ENCODE results near the gene TUBB6. TPM values are rescaled to one million over a fixed set of nuclear protein-coding genes. Genes with fewer than 3 reads are reported as not detected.

The TUBB6 gene
- total RNA-seq, 1 experiment from 2014 or later, result 240 TPM

- ChIA-PET POLR2A (no interaction called here), CTCF (interaction anchor here (1.0 kb wide), 1 partner anchor 20 kb away, joined by 3 read pairs; no protein-coding TSS in a partner anchor)
- no peak overlapping the region for H3K27ac Mint-ChIP-seq
- DNase-seq (ENCODE audit: low spot score) (no peak), ATAC-seq (no peak)
- no peak overlapping the region for H3K4me3 Mint-ChIP-seq
- H3K9me3 Mint-ChIP-seq, result no peaks in the 10 kb centered on the region
- TF ChIP-seq, protein P1, sequence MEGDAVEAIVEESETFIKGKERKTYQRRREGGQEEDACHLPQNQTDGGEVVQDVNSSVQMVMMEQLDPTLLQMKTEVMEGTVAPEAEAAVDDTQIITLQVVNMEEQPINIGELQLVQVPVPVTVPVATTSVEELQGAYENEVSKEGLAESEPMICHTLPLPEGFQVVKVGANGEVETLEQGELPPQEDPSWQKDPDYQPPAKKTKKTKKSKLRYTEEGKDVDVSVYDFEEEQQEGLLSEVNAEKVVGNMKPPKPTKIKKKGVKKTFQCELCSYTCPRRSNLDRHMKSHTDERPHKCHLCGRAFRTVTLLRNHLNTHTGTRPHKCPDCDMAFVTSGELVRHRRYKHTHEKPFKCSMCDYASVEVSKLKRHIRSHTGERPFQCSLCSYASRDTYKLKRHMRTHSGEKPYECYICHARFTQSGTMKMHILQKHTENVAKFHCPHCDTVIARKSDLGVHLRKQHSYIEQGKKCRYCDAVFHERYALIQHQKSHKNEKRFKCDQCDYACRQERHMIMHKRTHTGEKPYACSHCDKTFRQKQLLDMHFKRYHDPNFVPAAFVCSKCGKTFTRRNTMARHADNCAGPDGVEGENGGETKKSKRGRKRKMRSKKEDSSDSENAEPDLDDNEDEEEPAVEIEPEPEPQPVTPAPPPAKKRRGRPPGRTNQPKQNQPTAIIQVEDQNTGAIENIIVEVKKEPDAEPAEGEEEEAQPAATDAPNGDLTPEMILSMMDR (IDR thresholded peaks at IDR 0.05), result no peak
- TF ChIP-seq, protein P2, sequence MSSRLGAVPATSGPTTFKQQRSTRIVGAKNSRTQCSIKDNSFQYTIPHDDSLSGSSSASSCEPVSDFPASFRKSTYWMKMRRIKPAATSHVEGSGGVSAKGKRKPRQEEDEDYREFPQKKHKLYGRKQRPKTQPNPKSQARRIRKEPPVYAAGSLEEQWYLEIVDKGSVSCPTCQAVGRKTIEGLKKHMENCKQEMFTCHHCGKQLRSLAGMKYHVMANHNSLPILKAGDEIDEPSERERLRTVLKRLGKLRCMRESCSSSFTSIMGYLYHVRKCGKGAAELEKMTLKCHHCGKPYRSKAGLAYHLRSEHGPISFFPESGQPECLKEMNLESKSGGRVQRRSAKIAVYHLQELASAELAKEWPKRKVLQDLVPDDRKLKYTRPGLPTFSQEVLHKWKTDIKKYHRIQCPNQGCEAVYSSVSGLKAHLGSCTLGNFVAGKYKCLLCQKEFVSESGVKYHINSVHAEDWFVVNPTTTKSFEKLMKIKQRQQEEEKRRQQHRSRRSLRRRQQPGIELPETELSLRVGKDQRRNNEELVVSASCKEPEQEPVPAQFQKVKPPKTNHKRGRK (CRISPR knock-in tag; IDR thresholded peaks at IDR 0.05; ENCODE audit: borderline replicate concordance), result no peak
- TF ChIP-seq CREM (CRISPR knock-in tag; IDR thresholded peaks at IDR 0.05), result no peak
- no peak for TF ChIP-seq FOXK1 (CRISPR knock-in tag; IDR thresholded peaks at IDR 0.05)
- TF ChIP-seq ETV6 (CRISPR knock-in tag; IDR thresholded peaks at IDR 0.05), result no peak
- TF ChIP-seq CREB1 (CRISPR knock-in tag; IDR thresholded peaks at IDR 0.05), result no peak
- TF ChIP-seq, protein P3, sequence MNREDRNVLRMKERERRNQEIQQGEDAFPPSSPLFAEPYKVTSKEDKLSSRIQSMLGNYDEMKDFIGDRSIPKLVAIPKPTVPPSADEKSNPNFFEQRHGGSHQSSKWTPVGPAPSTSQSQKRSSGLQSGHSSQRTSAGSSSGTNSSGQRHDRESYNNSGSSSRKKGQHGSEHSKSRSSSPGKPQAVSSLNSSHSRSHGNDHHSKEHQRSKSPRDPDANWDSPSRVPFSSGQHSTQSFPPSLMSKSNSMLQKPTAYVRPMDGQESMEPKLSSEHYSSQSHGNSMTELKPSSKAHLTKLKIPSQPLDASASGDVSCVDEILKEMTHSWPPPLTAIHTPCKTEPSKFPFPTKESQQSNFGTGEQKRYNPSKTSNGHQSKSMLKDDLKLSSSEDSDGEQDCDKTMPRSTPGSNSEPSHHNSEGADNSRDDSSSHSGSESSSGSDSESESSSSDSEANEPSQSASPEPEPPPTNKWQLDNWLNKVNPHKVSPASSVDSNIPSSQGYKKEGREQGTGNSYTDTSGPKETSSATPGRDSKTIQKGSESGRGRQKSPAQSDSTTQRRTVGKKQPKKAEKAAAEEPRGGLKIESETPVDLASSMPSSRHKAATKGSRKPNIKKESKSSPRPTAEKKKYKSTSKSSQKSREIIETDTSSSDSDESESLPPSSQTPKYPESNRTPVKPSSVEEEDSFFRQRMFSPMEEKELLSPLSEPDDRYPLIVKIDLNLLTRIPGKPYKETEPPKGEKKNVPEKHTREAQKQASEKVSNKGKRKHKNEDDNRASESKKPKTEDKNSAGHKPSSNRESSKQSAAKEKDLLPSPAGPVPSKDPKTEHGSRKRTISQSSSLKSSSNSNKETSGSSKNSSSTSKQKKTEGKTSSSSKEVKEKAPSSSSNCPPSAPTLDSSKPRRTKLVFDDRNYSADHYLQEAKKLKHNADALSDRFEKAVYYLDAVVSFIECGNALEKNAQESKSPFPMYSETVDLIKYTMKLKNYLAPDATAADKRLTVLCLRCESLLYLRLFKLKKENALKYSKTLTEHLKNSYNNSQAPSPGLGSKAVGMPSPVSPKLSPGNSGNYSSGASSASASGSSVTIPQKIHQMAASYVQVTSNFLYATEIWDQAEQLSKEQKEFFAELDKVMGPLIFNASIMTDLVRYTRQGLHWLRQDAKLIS (CRISPR knock-in tag; IDR thresholded peaks at IDR 0.05; ENCODE audit: borderline replicate concordance), result no peak
- TF ChIP-seq ZNF671 (CRISPR knock-in tag; IDR thresholded peaks at IDR 0.05), result no peak
- no peak for TF ChIP-seq SMAD3 (CRISPR knock-in tag; IDR thresholded peaks at IDR 0.05; ENCODE audit: borderline replicate concordance)
- no peak for TF ChIP-seq USF2 (CRISPR knock-in tag; IDR thresholded peaks at IDR 0.05)
- TF ChIP-seq ESRRA (CRISPR knock-in tag; IDR thresholded peaks at IDR 0.05; ENCODE audit: borderline replicate concordance), result no peak
- no peak for TF ChIP-seq SMAD4 (CRISPR knock-in tag; IDR thresholded peaks at IDR 0.05)
- TF ChIP-seq ZNF317 (CRISPR knock-in tag; IDR thresholded peaks at IDR 0.05; ENCODE audit: borderline replicate concordance, low read depth), result no peak
- TF ChIP-seq ZNF416 (CRISPR knock-in tag; IDR thresholded peaks at IDR 0.05), result no peak
- no peaks in the 10 kb centered on the region for H3K27me3 Mint-ChIP-seq (ENCODE audit: low read depth)
- H3K36me3 Mint-ChIP-seq, result peaks cover 70% of the 10 kb centered on the region
- no peaks in the 10 kb centered on the region for H3K4me1 Mint-ChIP-seq
Observed at GRCh38 chr18:12347895-12348294, 39.9 kb downstream of the TUBB6 start.

- Mint-ChIP-seq H3K4me1 (no peaks in the 10 kb centered on the region), H3K4me3 (no peak overlapping the region), H3K27me3 (ENCODE audit: low read depth) (no peaks in the 10 kb centered on the region), H3K27ac (no peak overlapping the region), H3K9me3 (no peaks in the 10 kb centered on the region), H3K36me3 (peaks cover 65% of the 10 kb centered on the region)
- ChIA-PET POLR2A (no interaction called here), CTCF (no interaction called here)
- DNase-seq (ENCODE audit: low spot score) (no peak), ATAC-seq (no peak)
- TF ChIP-seq SMAD3 (CRISPR knock-in tag; IDR thresholded peaks at IDR 0.05; ENCODE audit: borderline replicate concordance) (no peak), RELA (CRISPR knock-in tag; IDR thresholded peaks at IDR 0.05; ENCODE audit: borderline replicate concordance) (no peak), ATF3 (CRISPR knock-in tag; conservative IDR thresholded peaks at IDR 0.05) (no peak)
- TF ChIP-seq, protein P4, sequence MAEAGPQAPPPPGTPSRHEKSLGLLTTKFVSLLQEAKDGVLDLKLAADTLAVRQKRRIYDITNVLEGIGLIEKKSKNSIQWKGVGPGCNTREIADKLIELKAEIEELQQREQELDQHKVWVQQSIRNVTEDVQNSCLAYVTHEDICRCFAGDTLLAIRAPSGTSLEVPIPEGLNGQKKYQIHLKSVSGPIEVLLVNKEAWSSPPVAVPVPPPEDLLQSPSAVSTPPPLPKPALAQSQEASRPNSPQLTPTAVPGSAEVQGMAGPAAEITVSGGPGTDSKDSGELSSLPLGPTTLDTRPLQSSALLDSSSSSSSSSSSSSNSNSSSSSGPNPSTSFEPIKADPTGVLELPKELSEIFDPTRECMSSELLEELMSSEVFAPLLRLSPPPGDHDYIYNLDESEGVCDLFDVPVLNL (CRISPR knock-in tag; IDR thresholded peaks at IDR 0.05; ENCODE audit: borderline replicate concordance, low read depth), result no peak
- TF ChIP-seq, protein P5, sequence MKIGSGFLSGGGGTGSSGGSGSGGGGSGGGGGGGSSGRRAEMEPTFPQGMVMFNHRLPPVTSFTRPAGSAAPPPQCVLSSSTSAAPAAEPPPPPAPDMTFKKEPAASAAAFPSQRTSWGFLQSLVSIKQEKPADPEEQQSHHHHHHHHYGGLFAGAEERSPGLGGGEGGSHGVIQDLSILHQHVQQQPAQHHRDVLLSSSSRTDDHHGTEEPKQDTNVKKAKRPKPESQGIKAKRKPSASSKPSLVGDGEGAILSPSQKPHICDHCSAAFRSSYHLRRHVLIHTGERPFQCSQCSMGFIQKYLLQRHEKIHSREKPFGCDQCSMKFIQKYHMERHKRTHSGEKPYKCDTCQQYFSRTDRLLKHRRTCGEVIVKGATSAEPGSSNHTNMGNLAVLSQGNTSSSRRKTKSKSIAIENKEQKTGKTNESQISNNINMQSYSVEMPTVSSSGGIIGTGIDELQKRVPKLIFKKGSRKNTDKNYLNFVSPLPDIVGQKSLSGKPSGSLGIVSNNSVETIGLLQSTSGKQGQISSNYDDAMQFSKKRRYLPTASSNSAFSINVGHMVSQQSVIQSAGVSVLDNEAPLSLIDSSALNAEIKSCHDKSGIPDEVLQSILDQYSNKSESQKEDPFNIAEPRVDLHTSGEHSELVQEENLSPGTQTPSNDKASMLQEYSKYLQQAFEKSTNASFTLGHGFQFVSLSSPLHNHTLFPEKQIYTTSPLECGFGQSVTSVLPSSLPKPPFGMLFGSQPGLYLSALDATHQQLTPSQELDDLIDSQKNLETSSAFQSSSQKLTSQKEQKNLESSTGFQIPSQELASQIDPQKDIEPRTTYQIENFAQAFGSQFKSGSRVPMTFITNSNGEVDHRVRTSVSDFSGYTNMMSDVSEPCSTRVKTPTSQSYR (CRISPR knock-in tag; IDR thresholded peaks at IDR 0.05), result no peak
Observed at GRCh38 chr18:12352188-12352587, 44.1 kb downstream of the TUBB6 start.

All from WTC11 (cell line).